CD4-positive, alpha-beta T cell treated with Interleukin-15 for 4 hours (primary cell): ENCODE results near the gene HS3ST3B1.
A peak's percentile ranks its signal among the peaks of the same experiment; 100 is the strongest.

ENCODE experiments used
- DNase-seq: peaks from one replicate; pipeline ENCODE4 v3.0.0-alpha.2; 2020; ENCODE audit warnings: low spot score

The HS3ST3B1 gene

DNA sequence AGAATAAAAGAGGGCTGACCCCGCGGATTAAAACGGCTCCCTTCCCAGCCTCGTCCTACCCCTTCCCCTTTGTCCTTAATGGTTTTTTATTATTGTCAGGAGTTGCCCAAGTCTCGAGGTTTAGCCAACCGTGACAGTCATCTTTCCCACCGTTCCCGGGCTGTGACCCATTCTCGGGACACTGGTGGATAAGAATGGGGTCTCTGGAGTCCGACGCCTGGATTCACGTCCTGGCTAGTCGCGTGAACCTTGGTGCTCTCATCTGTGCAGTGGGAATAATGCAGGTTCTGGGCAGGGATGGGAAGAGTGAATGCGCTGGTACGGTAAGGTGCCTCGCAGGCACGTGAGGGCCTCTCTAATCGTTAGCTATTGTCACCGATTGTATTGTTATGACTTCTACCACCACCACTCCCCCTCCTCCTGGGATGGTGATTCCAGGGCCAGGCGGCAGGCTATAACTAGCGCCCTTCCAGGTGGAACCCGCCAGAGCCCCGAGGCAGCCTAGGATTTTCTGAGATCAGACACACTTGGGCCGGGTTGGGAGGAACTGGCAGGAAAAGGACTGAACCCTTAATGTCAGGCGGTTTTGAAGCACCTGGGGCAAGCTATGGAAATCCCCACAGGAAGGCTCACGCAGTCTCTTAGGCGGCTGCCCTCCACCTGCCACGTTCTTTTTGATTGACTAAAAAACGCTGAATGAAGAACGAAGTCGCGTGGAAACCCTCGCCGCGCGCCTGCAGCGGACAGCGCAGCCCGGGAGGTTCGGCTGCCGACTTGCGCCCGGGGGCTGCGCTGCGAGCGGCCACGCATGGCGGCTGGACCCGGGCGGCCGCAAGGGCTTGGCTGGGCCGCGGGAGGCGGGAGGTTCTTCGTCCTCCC lies 2.7 kb downstream of the HS3ST3B1 start:
- DNase-seq = peak; percentile 50

DNA sequence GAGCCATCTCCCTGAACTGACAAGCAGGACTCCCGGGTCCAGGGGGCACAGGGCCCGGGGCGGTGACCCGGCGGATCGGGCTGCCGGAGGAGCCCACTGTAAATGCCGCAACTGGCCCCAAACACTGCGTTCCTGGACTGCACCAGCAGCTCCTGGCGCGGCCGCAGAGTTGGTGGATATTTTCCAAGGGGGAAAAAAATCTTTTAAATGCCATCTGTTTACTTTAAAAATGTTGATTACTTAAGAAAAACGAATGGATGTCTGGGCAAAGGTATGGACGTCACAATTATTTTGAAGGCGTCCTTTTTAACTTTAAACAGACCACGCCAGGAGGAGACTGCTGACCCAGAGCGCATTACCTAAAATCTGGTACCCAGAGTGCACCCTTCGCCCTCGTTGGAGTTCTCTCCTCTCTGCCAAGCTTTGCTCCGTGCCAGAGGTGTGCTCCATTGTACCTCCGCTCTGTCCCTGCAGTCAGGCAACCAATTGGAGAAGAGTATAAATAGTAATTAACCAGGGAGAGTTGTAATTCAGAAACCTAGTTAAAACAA lies 3.4 kb downstream of the HS3ST3B1 start:
- no peak for DNase-seq

DNA sequence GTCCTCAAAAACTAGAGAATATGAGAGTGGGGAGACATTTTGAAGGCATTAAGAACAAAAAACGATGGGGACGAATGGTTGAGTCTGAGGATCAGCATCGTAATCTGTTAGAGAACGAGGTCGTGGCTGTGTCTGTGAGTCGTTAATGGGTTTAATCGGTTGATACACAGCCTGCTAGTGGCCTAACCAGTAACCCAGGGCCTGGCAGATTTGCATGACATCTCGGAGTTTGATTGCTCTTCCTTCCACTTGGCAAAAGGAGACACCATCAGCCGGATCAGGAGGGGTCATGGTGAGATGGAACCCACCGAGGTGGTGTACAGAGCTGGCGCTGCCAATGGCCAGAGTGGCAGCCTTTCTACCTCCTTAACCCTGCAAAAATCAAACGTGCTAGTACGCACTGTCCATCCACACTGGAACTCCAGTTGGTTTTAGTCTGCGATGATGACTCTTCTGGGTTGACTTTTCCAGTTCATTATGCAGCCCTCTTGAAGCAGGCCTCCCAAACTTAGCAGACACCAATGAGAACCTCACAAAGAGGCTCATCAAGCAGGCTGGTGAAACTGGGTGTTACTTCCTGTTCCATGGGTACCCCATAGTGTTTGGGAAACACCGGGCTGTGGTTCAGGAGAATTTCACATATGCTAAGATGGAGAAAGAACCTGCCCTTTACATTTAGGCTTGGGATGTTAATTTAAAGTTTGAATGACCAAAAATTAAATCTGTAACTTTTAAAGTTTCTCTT lies 4.1 kb downstream of the HS3ST3B1 start:
- DNase-seq = no peak

- DNase-seq = no peak
Measured at GRCh38 chr17:14305785-14306496, 5.1 kb downstream of the HS3ST3B1 start.

DNA sequence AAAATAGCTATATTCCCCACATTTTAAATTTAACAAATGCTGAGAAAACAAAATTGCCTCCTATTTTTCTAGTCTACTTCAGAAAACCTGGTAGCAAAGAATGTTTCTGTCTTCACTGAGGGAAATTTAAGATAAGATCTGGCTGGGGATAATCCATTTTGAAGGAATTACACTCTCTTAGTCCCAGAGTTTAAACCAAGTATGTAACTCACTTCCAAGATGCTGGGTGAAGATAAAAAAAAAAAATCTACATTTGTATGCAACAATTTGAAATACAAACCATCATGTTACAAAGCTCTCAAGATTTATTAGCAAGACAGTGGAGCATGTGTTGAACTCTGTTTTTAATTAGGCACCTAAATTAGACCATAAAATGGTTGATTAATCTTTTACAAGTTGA lies 5.7 kb downstream of the HS3ST3B1 start:
- DNase-seq = no peak

DNA sequence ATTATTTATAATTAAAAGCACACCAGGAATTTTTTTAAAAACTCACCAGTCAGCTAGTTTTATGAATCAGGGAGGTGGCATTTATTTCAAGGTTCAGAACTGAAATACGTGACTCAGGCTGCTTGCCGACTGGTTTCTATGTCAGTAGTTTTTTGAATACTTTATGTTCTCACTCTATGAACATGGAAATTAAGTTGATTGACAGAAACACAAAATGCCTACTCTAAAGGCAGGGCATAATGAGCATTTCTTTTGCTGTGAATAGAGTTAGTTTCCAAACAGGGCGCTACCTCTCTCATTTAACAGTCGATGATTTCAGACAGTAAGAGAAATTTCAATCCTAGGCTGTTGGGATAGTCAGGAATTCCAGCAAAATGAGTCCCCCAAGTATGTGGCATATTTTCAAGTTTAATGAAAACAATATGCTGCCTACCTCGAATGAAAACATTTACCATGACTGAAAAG lies 6.7 kb downstream of the HS3ST3B1 start:
- no peak for DNase-seq

GRCh38 chr17:14308636-14308964 lies 7.7 kb downstream of the HS3ST3B1 start:
- DNase-seq = no peak

DNA sequence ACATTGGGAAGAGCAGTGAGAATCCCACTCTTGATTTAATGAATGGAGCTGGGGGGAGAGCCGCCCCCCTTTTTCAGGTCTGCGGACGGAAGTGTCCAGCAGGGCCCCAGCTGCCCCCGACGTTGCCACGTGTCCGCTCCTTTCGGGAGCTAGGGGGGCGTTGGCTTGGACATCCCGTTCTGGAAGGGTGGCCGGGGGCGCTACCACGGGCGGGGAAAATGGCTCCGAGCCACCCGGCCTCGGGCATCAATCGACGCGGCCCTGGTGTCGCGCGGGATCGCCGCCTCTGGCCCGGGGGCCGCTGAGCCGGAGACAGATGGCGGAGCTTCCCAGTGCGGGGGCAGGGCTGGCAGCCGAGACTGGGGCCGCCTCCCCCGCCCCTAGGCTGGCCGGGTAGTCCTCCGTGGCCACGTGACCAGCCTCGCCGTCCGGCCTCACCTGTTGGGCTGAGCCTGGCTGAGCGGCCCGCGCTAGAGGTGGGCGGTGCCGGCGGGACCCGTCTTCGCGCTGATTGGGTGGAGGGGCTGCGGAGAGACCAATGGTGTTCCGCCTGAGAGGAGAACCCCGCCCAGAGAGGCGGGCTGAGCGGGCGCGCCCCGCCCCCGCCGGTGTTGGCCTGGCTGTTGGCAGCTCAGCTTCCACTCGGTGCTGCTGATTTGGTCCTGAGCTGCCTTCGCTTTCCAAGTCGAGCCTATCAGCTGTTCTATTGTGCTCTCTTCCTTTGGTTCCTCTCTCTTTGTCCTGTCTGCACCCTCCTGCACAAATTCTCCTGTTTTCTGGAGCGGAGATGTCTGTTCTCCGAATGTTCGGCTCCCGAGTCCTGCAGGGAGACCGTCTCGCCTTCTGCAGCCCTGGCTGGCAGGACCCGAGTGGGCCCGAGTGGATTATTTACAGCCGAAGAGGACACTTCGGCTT lies 8.3 kb downstream of the HS3ST3B1 start:
- DNase-seq = peak; percentile 93

DNA sequence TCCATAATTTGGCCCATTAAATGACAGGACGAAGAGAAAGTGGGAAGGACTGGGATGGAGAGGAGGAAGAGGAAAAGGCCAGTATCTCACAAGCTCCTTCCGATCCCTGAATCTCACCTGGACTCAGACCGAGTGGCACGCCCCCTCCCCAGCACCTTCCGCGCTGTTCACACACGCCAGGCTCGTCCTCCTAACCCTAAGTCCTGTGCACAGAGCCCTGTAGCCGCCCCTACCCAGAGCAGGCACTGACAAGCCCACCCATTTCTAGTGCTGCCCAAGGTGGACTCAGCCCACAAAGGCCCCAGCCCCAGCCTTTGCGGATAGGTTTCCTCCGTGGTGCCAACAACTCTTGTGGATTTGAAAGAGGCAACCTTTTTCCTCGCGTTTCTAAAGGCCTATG lies 9.2 kb downstream of the HS3ST3B1 start:
- DNase-seq = no peak

DNA sequence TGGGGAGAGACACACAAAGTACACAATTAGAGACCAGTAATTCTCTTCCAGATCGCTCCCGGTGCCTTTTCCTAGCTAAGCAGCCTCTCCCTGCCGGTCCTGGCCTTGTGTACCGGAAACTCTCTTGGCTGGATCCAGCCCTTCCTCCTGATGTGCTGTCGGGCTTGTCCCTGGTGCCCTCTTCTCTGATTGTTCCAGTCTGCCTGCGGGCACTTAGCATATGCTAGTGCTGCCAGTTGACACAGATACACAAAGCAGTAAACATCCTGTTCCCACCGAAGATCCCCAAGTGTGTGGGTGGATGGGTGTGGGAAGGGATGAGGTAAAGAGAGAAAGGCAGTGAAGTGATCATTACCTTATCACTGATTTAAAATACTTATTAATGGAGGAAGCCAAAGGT lies 9.7 kb downstream of the HS3ST3B1 start:
- DNase-seq = no peak

- DNase-seq = no peak
Measured at GRCh38 chr17:14311186-14311705, 10.4 kb downstream of the HS3ST3B1 start.

DNA sequence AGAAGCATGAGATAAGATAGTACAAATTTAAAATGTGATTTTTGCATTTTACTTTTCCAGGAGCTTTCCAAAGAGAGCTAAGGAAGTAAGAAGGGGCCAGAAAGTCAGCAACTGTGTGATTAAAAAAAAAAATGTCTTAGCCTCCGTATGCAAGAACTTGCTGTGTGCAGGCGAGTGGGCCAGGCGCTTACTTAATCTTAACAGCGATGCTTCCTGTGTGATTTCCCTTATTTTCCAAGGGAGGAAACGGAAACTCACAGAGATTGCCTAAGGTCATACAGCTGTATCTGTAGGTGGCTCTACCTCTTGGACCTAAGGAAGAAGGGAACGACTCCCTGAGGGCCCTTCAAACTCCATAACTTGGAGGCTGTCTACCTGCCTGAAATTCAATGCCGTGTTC lies 11.1 kb downstream of the HS3ST3B1 start:
- no peak for DNase-seq

DNA sequence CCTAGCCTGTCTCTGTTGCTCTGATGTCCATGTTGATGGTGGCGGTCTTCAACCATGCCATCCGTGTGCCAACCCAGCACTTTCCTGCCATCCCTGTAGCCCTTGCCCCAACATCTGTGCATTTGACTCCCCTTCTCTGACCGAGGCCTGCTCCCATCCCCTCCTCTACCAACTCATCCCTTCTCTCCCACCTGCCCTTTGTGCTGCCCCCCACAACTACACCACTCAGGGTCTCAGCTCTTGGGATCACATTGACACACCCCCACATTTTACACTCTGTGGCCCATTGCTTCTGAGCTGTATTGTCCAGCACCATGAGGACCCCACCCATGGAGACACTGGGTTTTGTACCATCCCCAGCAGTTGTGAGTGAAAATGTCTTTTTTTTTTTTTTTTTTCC lies 11.6 kb downstream of the HS3ST3B1 start:
- no peak for DNase-seq

DNA sequence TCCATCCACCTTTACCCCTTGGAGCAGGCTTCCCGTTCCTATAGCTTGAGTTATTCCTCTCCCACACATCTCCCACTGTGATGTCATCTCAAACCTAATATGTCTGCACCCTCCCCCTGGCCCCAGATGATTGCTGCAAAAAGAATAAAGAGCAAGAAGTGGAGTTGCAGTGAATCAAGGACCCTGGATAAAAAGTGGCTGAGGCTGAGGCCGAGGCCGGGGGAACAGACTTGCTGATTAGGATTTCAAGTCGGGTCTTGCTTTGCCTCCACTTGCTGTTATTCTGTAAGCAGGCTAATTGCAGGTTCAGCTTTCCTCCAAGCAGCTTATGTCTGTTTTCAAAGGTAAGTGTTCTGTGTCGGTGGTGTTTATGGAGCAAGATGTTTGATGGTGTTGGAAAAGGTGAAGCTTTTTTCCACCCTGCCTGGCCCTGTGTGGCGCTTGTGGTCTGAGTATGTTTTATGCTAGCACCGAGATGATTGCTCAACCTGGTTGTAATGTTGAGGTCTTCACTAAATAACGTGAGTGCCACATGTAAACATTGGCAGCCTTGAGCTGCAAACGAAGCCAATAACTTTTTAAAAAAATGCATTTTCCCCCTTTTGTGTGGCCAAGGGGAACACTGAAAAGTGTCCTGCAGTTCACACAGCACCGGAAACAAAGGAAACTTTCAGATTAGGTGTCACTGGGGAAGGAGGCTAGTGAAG lies 15.4 kb downstream of the HS3ST3B1 start:
- DNase-seq = no peak

- DNase-seq = no peak
Measured at GRCh38 chr17:14317383-14317782, 16.5 kb downstream of the HS3ST3B1 start.

- no peak for DNase-seq
Measured at GRCh38 chr17:14318109-14318917, 17.4 kb downstream of the HS3ST3B1 start.

DNA sequence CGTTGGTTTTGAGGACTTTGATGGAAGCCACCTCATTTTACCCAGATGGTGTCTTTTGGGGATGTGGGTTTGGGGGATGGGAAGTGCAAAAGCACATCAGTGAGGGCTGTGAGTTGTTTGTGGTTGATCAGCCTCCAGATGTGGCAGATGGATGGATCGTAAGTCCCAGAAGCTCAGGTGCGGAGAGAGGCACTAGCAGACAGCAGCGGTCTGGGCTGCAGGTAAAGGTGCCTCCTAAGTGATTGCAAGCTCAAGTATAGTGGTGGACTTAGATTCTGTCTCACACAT lies 18.0 kb downstream of the HS3ST3B1 start:
- DNase-seq = no peak

- no peak for DNase-seq
Measured at GRCh38 chr17:14320098-14320497, 19.2 kb downstream of the HS3ST3B1 start.

- DNase-seq = no peak
Measured at GRCh38 chr17:14320734-14321475, 20.0 kb downstream of the HS3ST3B1 start.
